ENCODE results near the gene SLC5A10. TPM values are rescaled to one million over a fixed set of nuclear protein-coding genes. Genes with fewer than 3 reads are reported as not detected.

SLC5A10 gene
- total and polyA plus RNA-seq, 9 donors: 0.05 to 0.38 (median 0.15) TPM; not detected in 5

DNA sequence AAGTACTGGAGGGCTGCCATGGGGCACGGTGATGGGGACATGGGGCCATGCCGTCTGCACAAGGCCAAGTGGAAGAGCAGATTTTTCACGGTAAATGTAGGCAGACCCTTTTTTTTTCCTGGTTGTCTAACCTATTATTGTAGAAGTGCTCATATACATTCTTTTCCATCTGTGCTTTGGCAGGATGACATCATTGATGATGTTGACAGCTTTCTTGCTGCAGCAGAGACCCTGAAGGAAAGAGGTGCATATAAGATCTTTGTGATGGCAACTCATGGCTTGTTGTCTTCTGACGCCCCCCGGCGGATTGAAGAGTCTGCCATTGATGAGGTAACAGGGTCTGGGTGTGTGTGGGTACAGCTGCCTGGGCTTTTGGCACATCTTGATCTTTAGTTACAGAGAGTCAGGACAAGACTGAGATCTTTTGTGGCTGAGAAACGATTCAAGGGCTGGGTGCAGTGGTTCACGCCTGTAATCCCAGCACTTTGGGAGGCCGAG is 23.3 kb upstream of the SLC5A10 start:
- no peak for DNase-seq
- TF ChIP-seq EP300 (IDR thresholded peaks at IDR 0.05) (no peak), POLR2A (IDR thresholded peaks at IDR 0.05) (no peak)
- TF ChIP-seq, protein P1, sequence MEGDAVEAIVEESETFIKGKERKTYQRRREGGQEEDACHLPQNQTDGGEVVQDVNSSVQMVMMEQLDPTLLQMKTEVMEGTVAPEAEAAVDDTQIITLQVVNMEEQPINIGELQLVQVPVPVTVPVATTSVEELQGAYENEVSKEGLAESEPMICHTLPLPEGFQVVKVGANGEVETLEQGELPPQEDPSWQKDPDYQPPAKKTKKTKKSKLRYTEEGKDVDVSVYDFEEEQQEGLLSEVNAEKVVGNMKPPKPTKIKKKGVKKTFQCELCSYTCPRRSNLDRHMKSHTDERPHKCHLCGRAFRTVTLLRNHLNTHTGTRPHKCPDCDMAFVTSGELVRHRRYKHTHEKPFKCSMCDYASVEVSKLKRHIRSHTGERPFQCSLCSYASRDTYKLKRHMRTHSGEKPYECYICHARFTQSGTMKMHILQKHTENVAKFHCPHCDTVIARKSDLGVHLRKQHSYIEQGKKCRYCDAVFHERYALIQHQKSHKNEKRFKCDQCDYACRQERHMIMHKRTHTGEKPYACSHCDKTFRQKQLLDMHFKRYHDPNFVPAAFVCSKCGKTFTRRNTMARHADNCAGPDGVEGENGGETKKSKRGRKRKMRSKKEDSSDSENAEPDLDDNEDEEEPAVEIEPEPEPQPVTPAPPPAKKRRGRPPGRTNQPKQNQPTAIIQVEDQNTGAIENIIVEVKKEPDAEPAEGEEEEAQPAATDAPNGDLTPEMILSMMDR (IDR thresholded peaks at IDR 0.05): no peak
- intact Hi-C loops (cut with DNase I): no loop called here
- H3K36me3 ChIP-seq: no peaks in the 10 kb centered on the region
- H3K4me1 ChIP-seq (ENCODE audit: insufficient read depth): no peaks in the 10 kb centered on the region
- no peak overlapping the region for H3K27ac ChIP-seq
- no peaks in the 10 kb centered on the region for H3K27me3 ChIP-seq
- 88 to 95% (median 93%) methylated on average over 9 of the region's 9 CpGs for WGBS, 3 donors
- no peaks in the 10 kb centered on the region for H3K9me3 ChIP-seq
- H3K4me3 ChIP-seq: no peak overlapping the region

DNA sequence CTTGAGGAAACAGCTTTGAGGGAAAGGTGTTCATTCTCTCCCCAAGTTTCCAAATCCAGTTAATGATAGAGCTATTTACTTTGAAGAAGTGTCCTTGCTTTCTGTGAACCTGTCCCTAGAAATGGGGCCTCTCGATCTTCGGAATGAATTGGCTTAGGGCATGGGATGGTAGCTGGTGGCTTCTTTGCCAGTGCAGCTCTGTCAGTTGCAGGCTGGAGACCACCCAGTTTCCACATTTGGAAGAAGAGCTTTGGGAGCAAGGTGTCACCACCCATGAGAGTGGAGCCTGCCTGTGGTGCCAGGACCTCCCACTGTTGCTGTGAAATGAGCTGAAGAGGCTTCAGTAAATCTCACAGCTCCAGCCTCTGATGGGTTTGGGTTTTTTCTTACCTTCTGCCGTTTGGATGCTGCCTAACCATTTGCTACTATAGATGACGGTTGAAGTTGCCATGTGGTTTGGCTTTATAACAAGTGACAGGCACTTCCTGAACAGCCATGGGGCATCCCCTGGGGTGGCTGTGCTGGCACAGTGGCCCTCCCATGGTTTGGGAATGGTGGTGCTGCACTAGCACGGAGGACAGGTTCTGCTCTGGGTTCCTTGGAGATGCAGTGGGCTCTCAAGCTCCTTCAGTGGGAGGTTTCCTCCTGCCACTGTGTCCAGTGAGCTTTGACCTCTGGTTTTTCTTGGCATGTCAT is 19.5 kb upstream of the SLC5A10 start:
- Histone ChIP-seq H3K4me1 (ENCODE audit: insufficient read depth) (no peaks in the 10 kb centered on the region), H3K4me3 (no peak overlapping the region), H3K27me3 (no peaks in the 10 kb centered on the region), H3K36me3 (no peaks in the 10 kb centered on the region), H3K27ac (no peak overlapping the region), H3K9me3 (no peaks in the 10 kb centered on the region)
- DNase-seq: no peak
- TF ChIP-seq POLR2A (IDR thresholded peaks at IDR 0.05) (no peak), EP300 (IDR thresholded peaks at IDR 0.05) (no peak)
- TF ChIP-seq, protein P1 (IDR thresholded peaks at IDR 0.05): no peak
- intact Hi-C loops (cut with DNase I): no loop called here
- WGBS, 3 donors: 64 to 77% (median 69%) methylated on average over 5 of the region's 5 CpGs

DNA sequence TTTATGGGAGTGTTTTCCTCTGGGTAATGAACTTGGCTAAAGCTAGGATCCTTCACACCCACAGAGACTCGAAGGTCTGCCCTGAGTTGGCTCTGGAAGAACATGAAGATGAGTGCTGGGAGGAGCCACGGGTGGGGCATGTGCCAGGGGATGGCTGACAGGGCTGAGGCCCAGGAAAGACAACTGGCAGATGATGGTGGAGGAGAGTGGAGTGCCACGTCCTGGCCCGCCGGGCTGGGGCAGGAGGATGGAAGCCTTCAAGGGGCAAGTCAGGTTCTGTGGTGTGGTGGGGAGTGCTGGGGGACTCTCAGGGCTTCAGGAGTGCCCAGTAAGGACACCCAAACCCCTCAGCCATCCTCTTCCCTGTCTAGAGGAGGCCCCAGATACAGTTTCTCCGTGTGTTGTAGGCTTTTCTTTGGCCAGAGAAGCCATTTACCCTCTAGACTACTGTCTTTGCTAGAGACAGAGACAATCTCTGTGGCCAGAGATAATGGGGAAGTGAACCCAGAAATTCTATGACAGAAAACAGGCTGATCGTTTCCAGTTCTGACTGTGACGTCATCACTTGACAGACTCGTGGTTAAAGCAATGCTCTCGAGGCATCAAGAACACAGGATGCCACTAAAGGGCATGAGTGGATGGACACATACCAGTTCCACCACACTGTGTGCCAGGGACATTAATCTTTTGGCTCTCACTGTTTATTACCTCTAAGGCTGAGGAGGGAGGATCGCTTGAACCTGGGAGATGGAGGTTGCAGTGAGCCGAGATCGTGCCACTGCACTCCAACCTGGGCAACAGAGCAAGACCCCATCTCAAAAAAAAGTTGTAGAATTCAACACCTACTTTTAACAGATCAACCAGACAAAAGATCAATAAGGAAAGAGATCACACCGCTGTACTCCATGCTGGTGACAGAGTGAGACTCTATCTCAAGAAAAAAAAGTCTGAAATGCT is 18.6 kb upstream of the SLC5A10 start:
- no peak for DNase-seq
- no peak overlapping the region for H3K27ac ChIP-seq
- TF ChIP-seq EP300 (IDR thresholded peaks at IDR 0.05) (no peak), POLR2A (IDR thresholded peaks at IDR 0.05) (no peak)
- TF ChIP-seq, protein P1 (IDR thresholded peaks at IDR 0.05): no peak

DNA sequence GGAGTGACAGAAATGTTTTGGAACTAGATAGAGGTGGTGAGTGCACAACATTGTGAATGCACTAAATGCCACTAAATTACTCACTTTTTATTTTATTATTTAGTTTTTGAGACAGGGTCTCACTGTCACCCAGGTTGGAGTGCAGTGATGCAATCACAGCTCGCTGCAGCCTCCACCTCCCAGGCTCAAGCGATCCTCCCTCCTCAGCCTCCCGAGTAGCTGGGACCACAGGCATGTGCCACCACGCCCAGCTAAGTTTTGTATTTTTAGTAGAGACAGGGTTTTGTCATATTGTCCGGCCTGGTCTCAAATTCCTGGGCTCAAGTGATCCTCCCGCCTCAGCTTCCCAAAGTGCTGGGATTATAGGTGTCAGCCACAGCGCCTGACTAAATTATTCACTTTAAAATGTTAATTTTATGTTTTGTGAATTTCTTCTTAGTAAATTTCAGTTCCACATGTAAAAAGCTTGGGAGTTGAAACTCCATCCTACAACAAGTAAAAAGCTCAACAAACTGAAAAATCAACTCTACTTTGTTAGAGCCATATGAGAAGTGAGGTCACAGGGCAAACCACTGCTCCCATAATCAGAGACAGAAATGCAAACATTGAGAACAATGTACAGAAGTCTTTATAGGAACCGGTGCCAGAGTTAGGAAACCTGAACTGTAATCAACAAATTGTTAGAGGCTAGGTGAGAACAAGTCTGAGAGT is 13.8 kb upstream of the SLC5A10 start:
- Histone ChIP-seq H3K27ac (no peak overlapping the region), H3K36me3 (no peaks in the 10 kb centered on the region), H3K9me3 (no peaks in the 10 kb centered on the region), H3K27me3 (no peaks in the 10 kb centered on the region), H3K4me1 (ENCODE audit: insufficient read depth) (no peaks in the 10 kb centered on the region), H3K4me3 (no peak overlapping the region)
- WGBS, 3 donors: 77 to 82% (median 80%) methylated on average over 8 of the region's 8 CpGs
- TF ChIP-seq, protein P1 (IDR thresholded peaks at IDR 0.05): no peak
- no peak for TF ChIP-seq EP300 (IDR thresholded peaks at IDR 0.05)
- TF ChIP-seq POLR2A (IDR thresholded peaks at IDR 0.05): no peak
- intact Hi-C loops (cut with DNase I): no loop called here
- no peak for DNase-seq

More for the DNA sequence above, 18.6 kb upstream of the SLC5A10 start:
- H3K4me1 ChIP-seq (ENCODE audit: insufficient read depth): no peaks in the 10 kb centered on the region
- WGBS, 3 donors: 75 to 83% (median 83%) methylated on average over 14 of the region's 14 CpGs
- intact Hi-C loops (cut with DNase I): no loop called here
- H3K4me3 ChIP-seq: no peak overlapping the region
- H3K9me3 ChIP-seq: no peaks in the 10 kb centered on the region
- H3K27me3 ChIP-seq: no peaks in the 10 kb centered on the region
- no peaks in the 10 kb centered on the region for H3K36me3 ChIP-seq

Measured in ovary (tissue), 9 donors.